H9 (cell line): ENCODE results near the gene TNNI3. TPM values are rescaled to one million over a fixed set of nuclear protein-coding genes. Genes with fewer than 3 reads are reported as not detected.

Source experiments
- DNase-seq: peaks from one replicate; pipeline ENCODE4 v3.0.0-alpha.2; 2017
- H2AFZ ChIP-seq: one replicate; pipeline ENCODE4 v1.6.1; 2013; ENCODE audit warnings: mild to moderate bottlenecking, low read length, control low read depth, moderate library complexity
- H2AK5ac ChIP-seq: 2 replicates; pipeline ENCODE4 v1.6.1; 2013; ENCODE audit warnings: low read length, control low read depth, mixed read lengths; ENCODE audit not compliant: insufficient read length
- H2BK120ac ChIP-seq: one replicate; pipeline ENCODE4 v1.6.1; 2013; ENCODE audit warnings: low read depth, mild to moderate bottlenecking, low read length, control low read depth, inconsistent platforms; ENCODE audit not compliant: poor library complexity, severe bottlenecking
- H2BK12ac ChIP-seq: 2 replicates; pipeline ENCODE4 v1.6.1; 2013; ENCODE audit warnings: low read length, control low read depth, mixed read lengths, low read depth; ENCODE audit not compliant: insufficient read length
- H2BK15ac ChIP-seq: 2 replicates; pipeline ENCODE4 v1.6.1; 2013; ENCODE audit warnings: low read depth, low read length, control low read depth
- H2BK20ac ChIP-seq: one replicate; pipeline ENCODE4 v1.6.1; 2013; ENCODE audit warnings: low read depth, mild to moderate bottlenecking, low read length, control low read depth, inconsistent platforms; ENCODE audit not compliant: poor library complexity, severe bottlenecking
- H2BK5ac ChIP-seq: 2 replicates; pipeline ENCODE4 v1.6.1; 2013; ENCODE audit warnings: low read length, control low read depth, mixed read lengths; ENCODE audit not compliant: insufficient read length
- H3K14ac ChIP-seq: 2 replicates; pipeline ENCODE4 v1.6.1; 2013; ENCODE audit warnings: low read length, control low read depth; ENCODE audit not compliant: insufficient read depth
- H3K18ac ChIP-seq: 2 replicates; pipeline ENCODE4 v1.6.1; 2013; ENCODE audit warnings: low read depth, mild to moderate bottlenecking, mixed read lengths, low read length, control low read depth; ENCODE audit not compliant: insufficient read length
- H3K23ac ChIP-seq: 2 replicates; pipeline ENCODE4 v1.6.1; 2013; ENCODE audit warnings: low read length, control low read depth, mixed read lengths, low read depth; ENCODE audit not compliant: insufficient read length
- H3K23me2 ChIP-seq: 2 replicates; pipeline ENCODE4 v1.6.1; 2013; ENCODE audit warnings: low read depth, mild to moderate bottlenecking, mixed read lengths, low read length, control low read depth; ENCODE audit not compliant: insufficient read length, poor library complexity, severe bottlenecking
- H3K27ac ChIP-seq: 2 replicates; pipeline ENCODE4 v1.5.1; 2013; ENCODE audit warnings: low read length, control low read depth, mixed read lengths, low read depth; ENCODE audit not compliant: insufficient read length
- H3K27me3 ChIP-seq: 2 replicates; pipeline ENCODE4 v1.6.1; 2013; ENCODE audit warnings: low read length, control low read depth, inconsistent platforms; ENCODE audit not compliant: insufficient read depth
- H3K4ac ChIP-seq: 2 replicates; pipeline ENCODE4 v1.6.1; 2013; ENCODE audit warnings: low read depth, mild to moderate bottlenecking, control low read depth, inconsistent platforms, low read length, moderate library complexity
- H3K4me1 ChIP-seq: 2 replicates; pipeline ENCODE4 v1.6.1; 2013; ENCODE audit warnings: low read length, control low read depth, inconsistent platforms; ENCODE audit not compliant: insufficient read depth
- H3K4me2 ChIP-seq: 2 replicates; pipeline ENCODE4 v1.6.1; 2013; ENCODE audit warnings: low read length, control low read depth, mixed read lengths; ENCODE audit not compliant: insufficient read length, insufficient read depth
- H3K56ac ChIP-seq: 2 replicates; pipeline ENCODE4 v1.6.1; 2013; ENCODE audit warnings: low read depth, mild to moderate bottlenecking, mixed read lengths, low read length, control low read depth; ENCODE audit not compliant: insufficient read length
- H3K79me1 ChIP-seq: 2 replicates; pipeline ENCODE4 v1.6.1; 2013; ENCODE audit warnings: low read depth, mild to moderate bottlenecking, moderate library complexity, low read length, control low read depth, inconsistent platforms; ENCODE audit not compliant: insufficient read depth, poor library complexity, severe bottlenecking
- H3K79me2 ChIP-seq: 2 replicates; pipeline ENCODE4 v1.6.1; 2013; ENCODE audit warnings: low read length, control low read depth, inconsistent platforms; ENCODE audit not compliant: insufficient read depth
- H3K9ac ChIP-seq: 2 replicates; pipeline ENCODE4 v1.6.1; 2013; ENCODE audit warnings: low read length, control low read depth, mixed read lengths; ENCODE audit not compliant: insufficient read length; ENCODE audit errors: extremely low read depth
- H3K9me3 ChIP-seq: one replicate; pipeline ENCODE4 v1.6.1; 2013; ENCODE audit warnings: low read depth, low read length, inconsistent platforms; ENCODE audit not compliant: control insufficient read depth
- H3T11ph ChIP-seq: one replicate; pipeline ENCODE4 v1.6.1; 2013; ENCODE audit warnings: mild to moderate bottlenecking, low read length, control low read depth, inconsistent platforms
- H4K20me1 ChIP-seq: one replicate; pipeline ENCODE4 v1.6.1; 2013; ENCODE audit not compliant: control insufficient read depth, insufficient read length, insufficient read depth
- H4K5ac ChIP-seq: 2 replicates; pipeline ENCODE4 v1.6.1; 2013; ENCODE audit warnings: low read depth, mild to moderate bottlenecking, mixed read lengths, low read length, control low read depth; ENCODE audit not compliant: insufficient read length
- H4K8ac ChIP-seq: replicated peaks from 2 replicates; pipeline ENCODE4 v1.6.1; 2013; ENCODE audit warnings: low read length, control low read depth, mixed read lengths, low read depth; ENCODE audit not compliant: insufficient read length
- H4K91ac ChIP-seq: 2 replicates; pipeline ENCODE4 v1.6.1; 2013; ENCODE audit warnings: low read depth, mild to moderate bottlenecking, moderate library complexity, mixed read lengths, low read length, control low read depth; ENCODE audit not compliant: insufficient read length
- H3K27ac Mint-ChIP-seq, 3 experiments: 2 replicates in 2 of 3; 3 replicates in 1 of 3; pipeline ENCODE4 v1.8.0; 2020 to 2021; ENCODE audit warnings: mixed read lengths in 3 of 3, mild to moderate bottlenecking in 1 of 3, moderate library complexity in 1 of 3
- H3K27me3 Mint-ChIP-seq: 2 replicates; pipeline ENCODE4 v1.8.0; 2021; ENCODE audit warnings: low read depth, mild to moderate bottlenecking, moderate library complexity, mixed read lengths
- H3K36me3 Mint-ChIP-seq, 3 experiments: 2 replicates in 2 of 3; 3 replicates in 1 of 3; pipeline ENCODE4 v1.8.0; 2020 to 2021; ENCODE audit warnings: low read depth in 3 of 3, mixed read lengths in 3 of 3; ENCODE audit not compliant: insufficient read depth in 1 of 3
- H3K4me1 Mint-ChIP-seq, 2 experiments: 2 replicates each; pipeline ENCODE4 v1.8.0; 2020; ENCODE audit warnings: mixed read lengths in 2 of 2
- H3K4me3 Mint-ChIP-seq, 2 experiments: 2 replicates in 1 of 2; 3 replicates in 1 of 2; pipeline ENCODE4 v1.8.0; 2020 to 2021; ENCODE audit warnings: mild to moderate bottlenecking in 2 of 2, mixed read lengths in 2 of 2, moderate library complexity in 1 of 2
- H3K9me3 Mint-ChIP-seq, 2 experiments: 2 replicates in 1 of 2; 3 replicates in 1 of 2; pipeline ENCODE4 v1.8.0; 2020; ENCODE audit warnings: mild to moderate bottlenecking in 2 of 2, mixed read lengths in 2 of 2, moderate library complexity in 1 of 2
- WGBS: extraction: QIAGEN DNeasy Blood & Tissue Kit; methylation state at CpG from one replicate; pipeline ENCODE4 v1.1.7; 2013; ENCODE audit warnings: missing lambda C conversion rate, low lambda C conversion rate, mixed read lengths; ENCODE audit not compliant: insufficient read length; ENCODE audit errors: extremely low coverage; 5-methylcytosine and 5-hydroxymethylcytosine counted together
- total RNA-seq: library from RNA; stranded (reverse); gene quantifications from 2 replicates; pipeline ENCODE4 v1.2.1, GENCODE V29; 2021
- TF ChIP-seq, protein P1 (sequence below): fragments of 200-600 bp; sonication (generic); conservative IDR thresholded peaks from 3 replicates; pipeline ENCODE4 v1.8.0; 2021; ENCODE audit warnings: antibody characterized with exemption, mild to moderate bottlenecking

The TNNI3 gene
- total RNA-seq, 1 experiment from 2014 or later = 36.9 TPM

DNA sequence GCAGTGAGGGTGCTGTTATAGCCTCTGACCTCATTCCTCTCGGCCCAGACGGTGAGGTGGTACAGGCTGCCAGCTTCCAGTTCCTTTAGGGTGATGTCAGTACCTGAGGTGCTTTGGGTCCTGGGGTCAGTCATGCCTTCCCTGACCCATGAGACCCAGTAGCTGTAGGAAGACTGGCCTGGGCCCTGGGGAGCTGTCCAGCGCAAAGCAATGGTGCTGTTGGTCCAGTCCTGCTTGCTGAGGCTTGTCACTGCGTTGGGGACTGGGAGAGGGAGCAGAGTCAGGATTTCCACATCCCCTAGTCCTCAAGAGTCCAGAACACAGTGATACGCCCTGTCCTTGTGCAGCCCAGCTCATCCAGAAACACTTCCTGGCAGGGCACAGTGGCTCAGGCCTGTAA, 41.1 kb upstream of the TNNI3 start:
- Mint-ChIP-seq H3K36me3 (no peaks in the 10 kb centered on the region), H3K9me3 (no peaks in the 10 kb centered on the region; a peak in 2 of 5 replicates), H3K27ac (no peak overlapping the region), H3K4me1 (peaks cover 0 to 2% of the 10 kb centered on the region in 2 experiments; a peak in 1 of 4 replicates), H3K4me3 (no peak overlapping the region), H3K27me3 (peaks cover 33% of the 10 kb centered on the region)
- Histone ChIP-seq H4K20me1 (no peaks in the 10 kb centered on the region), H3K9ac (no peak overlapping the region), H4K8ac (no peak overlapping the region), H3K18ac (no peak overlapping the region), H2BK12ac (no peak overlapping the region), H3K4me1 (no peaks in the 10 kb centered on the region), H3T11ph (no peak overlapping the region), H2BK15ac (no peak overlapping the region), H2AK5ac (no peak overlapping the region), H3K27ac (no peak overlapping the region), H3K23ac (no peak overlapping the region), H3K9me3 (no peaks in the 10 kb centered on the region), H3K14ac (no peak overlapping the region), H2BK20ac (no peak overlapping the region), H3K79me2 (no peaks in the 10 kb centered on the region), H3K23me2 (no peaks in the 10 kb centered on the region), H3K56ac (no peak overlapping the region), H4K91ac (no peak overlapping the region), H3K27me3 (no peaks in the 10 kb centered on the region), H2BK120ac (no peak overlapping the region), H3K4me2 (no peak overlapping the region), H2BK5ac (no peak overlapping the region), H3K79me1 (no peaks in the 10 kb centered on the region), H3K4ac (no peak overlapping the region), H2AFZ (no peak overlapping the region), H4K5ac (no peak overlapping the region)
- no peak for DNase-seq
- TF ChIP-seq, protein P1, sequence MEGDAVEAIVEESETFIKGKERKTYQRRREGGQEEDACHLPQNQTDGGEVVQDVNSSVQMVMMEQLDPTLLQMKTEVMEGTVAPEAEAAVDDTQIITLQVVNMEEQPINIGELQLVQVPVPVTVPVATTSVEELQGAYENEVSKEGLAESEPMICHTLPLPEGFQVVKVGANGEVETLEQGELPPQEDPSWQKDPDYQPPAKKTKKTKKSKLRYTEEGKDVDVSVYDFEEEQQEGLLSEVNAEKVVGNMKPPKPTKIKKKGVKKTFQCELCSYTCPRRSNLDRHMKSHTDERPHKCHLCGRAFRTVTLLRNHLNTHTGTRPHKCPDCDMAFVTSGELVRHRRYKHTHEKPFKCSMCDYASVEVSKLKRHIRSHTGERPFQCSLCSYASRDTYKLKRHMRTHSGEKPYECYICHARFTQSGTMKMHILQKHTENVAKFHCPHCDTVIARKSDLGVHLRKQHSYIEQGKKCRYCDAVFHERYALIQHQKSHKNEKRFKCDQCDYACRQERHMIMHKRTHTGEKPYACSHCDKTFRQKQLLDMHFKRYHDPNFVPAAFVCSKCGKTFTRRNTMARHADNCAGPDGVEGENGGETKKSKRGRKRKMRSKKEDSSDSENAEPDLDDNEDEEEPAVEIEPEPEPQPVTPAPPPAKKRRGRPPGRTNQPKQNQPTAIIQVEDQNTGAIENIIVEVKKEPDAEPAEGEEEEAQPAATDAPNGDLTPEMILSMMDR = no peak
- WGBS = no CpG with 5 or more reads among the region's 5 CpGs
